Upper lobe of left lung (tissue), 4 donors: ENCODE measurements around the gene RNF4.

Source experiments
- POLR2A ChIP-seq, 4 donors: fragments of 450-650 bp; IDR thresholded peaks; one replicate each; pipeline ENCODE4 v1.5.1; 2016 to 2017; ENCODE audit warnings: antibody characterized with exemption in 4 of 4, mild to moderate bottlenecking in 2 of 4
- POLR2AphosphoS5 ChIP-seq, 2 donors: sonication (generic); formaldehyde crosslinking; IDR thresholded peaks; one replicate each; pipeline ENCODE4 v1.5.1; 2017; ENCODE audit warnings: antibody characterized with exemption in 2 of 2

- no peak for TF ChIP-seq POLR2A (IDR thresholded peaks at IDR 0.05)
- no peak for TF ChIP-seq POLR2AphosphoS5 (IDR thresholded peaks at IDR 0.05)
Measured at GRCh38 chr4:2451821-2452785, 16.8 kb upstream of the RNF4 start.
